Neuron (in vitro differentiated cells): ENCODE data around the gene TP73.
A peak's percentile ranks its signal among the peaks of the same experiment; 100 is the strongest.
"Not testable (repeated sequence)": the region's sequence is repeated elsewhere in the genome, so short reads cannot be mapped to it uniquely, and the experiment has no call there.

Experiments
- H2AFZ ChIP-seq: one replicate; pipeline ENCODE4 v1.6.1; 2013; ENCODE audit warnings: low read depth, mild to moderate bottlenecking, inconsistent platforms, low read length, moderate library complexity
- H3K27me3 ChIP-seq: one replicate; pipeline ENCODE4 v1.6.1; 2013; ENCODE audit warnings: low read length; ENCODE audit not compliant: insufficient read depth
- H3K36me3 ChIP-seq: one replicate; pipeline ENCODE4 v1.6.1; 2013; ENCODE audit warnings: low read length; ENCODE audit not compliant: insufficient read depth
- H3K4me1 ChIP-seq: one replicate; pipeline ENCODE4 v1.6.1; 2013; ENCODE audit warnings: low read length; ENCODE audit not compliant: insufficient read depth
- H3K4me3 ChIP-seq: 2 replicates; pipeline ENCODE4 v1.5.1; 2013; ENCODE audit warnings: mild to moderate bottlenecking, low read length, moderate library complexity
- H3K9me3 ChIP-seq: one replicate; pipeline ENCODE4 v1.6.1; 2013; ENCODE audit warnings: low read length

The TP73 gene

DNA sequence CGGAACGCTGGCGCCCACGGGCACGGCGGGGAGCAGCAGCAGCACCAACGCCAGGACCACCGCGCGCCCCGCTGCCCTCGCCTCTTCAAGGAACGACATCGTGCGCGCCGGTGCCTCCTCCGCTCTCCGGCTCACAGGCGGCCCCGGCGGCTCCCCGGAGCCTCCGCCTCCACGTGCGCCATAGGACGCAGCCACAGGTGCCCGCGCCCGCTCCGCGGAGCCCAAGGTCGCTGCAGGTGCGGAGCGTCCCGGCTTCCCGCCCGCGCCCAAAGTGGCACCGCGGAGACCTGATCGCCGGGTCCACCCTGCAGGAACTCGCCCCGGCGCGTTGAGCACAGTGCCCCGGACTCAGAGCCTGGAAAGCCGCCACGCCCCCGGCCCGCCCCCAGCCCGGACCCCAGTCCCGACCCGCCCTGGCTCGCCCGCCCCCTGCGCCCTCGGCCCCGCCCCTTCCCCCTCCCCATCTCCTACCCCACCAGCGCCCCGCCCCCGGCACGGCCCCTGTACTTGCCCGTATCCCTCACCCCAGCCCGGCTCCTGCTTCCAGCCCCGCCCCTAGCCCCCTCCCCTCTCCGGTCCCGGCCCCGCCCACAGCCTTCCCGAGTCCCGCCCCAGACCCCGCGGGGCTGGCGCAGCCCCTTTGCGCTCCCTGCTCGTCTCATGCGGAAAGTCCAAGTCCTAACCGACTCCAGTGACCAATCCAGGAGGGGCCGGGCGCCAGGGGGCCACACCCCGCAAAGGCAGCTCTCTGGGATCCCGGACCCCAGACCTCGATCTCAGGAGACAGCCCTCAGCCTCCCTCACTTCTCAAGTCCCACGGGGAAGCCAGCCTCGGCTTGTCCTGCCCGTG is 40.9 kb upstream of the TP73 start, which contains the start of gene MEGF6:
TSS of gene MEGF6 (minus strand) at position 339 of the 850 bp plus-strand sequence. CDS start at position 99, 240 bp downstream.
- Histone ChIP-seq H2AFZ (no peak within 1 kb of the TSS), H3K9me3 (no peaks in the 10 kb centered on the region), H3K36me3 (no peaks in the 10 kb centered on the region), H3K27me3 (peaks cover 9% of the 10 kb centered on the region), H3K4me3 (peak within 1 kb of the TSS; percentile 57), H3K4me1 (peaks cover 43% of the 10 kb centered on the region)

DNA sequence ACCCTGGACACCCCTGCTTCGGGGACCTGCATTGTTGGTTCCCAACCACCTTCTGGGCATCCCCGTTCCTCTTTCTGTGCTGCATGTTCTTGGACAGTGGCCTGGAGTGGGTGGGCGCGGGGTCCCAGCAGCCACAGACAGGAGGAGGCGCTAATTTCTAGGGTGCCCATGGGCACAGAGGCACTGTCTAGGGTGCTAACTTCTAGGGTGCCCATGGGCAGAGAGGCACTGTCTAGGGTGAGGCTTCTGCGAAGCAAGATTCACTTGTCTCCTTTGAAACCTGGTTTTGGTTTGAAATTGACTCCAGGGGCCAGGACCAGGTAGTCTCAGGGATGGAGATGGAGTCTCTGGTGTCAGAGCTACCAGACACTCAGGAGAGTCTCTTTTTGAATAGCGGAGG is 40.2 kb upstream of the TP73 start:
- Histone ChIP-seq H2AFZ (no peak overlapping the region), H3K9me3 (no peaks in the 10 kb centered on the region), H3K27me3 (peaks cover 9% of the 10 kb centered on the region), H3K36me3 (no peaks in the 10 kb centered on the region), H3K4me1 (peaks cover 43% of the 10 kb centered on the region), H3K4me3 (no peak overlapping the region)

DNA sequence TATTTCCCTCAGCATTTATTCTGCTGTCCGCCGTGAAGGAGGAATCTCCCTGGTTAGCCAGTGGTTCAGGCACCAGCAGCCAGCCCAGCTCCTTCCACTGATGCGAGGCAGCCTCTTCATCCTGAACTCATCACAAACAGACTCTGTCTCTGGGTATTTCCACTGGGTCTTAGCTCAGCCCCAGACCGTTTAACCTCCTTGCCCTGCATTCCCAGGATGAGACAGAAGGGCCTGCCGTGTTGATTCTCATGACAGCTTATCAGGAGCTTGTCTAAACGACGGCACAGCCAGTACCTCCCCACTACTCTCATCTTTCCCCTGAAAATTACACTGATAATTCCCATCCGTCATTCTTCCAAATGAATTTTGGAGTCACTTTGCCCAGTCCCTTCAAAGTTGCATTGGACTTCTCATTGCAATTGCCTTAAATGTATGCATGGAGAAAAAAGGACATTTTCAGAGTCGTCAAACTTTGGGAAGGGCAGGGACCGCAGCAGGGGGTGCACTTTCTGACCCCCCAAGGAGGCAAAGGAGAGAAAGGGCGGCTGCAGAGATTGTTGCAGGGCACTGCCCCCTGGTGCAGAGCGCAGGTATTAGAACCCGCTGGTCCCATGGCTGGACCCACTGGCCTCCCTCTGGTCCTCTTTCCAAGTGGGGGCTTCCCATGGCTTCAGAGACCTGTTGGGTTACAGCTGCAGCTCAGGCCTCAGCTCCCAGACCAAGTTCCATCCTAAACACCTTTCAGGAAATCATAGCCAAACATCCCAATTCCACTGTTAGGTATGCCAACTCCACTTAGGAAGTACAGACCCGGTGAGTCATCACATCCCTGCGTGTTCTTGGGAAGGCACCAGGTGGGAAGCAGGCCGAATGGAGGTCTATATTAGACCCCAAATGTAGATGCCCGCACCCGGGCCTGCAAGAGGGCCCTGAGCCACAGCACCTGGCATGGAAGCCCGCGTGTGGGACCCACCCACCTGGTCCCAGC is 37.3 kb upstream of the TP73 start:
- H3K9me3 ChIP-seq, result no peaks in the 10 kb centered on the region
- no peak overlapping the region for H2AFZ ChIP-seq
- H3K4me3 ChIP-seq, result no peak overlapping the region
- peaks cover 33% of the 10 kb centered on the region for H3K4me1 ChIP-seq
- H3K27me3 ChIP-seq, result peaks cover 9% of the 10 kb centered on the region
- no peaks in the 10 kb centered on the region for H3K36me3 ChIP-seq

DNA sequence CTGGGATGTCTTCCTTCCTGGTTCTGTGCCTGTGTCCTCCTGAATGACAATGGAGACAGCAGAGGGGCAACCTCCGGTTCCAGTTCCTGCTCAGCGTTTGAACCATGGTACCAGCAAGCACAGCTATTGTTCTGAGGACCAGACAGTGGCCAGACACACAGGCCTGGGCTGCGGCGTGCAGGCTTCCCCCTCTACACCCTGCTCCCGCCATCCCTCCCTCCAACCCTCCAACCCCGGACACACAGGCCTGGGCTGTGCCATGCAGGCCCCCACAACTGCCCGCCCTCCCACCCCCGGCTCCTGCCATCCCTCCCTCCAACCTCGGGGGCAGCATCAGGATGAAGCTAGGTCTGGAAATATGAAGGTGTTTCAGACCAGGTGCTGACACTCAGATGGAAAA is 35.5 kb upstream of the TP73 start:
- Histone ChIP-seq H3K9me3 (no peaks in the 10 kb centered on the region), H3K27me3 (peaks cover 9% of the 10 kb centered on the region)

DNA sequence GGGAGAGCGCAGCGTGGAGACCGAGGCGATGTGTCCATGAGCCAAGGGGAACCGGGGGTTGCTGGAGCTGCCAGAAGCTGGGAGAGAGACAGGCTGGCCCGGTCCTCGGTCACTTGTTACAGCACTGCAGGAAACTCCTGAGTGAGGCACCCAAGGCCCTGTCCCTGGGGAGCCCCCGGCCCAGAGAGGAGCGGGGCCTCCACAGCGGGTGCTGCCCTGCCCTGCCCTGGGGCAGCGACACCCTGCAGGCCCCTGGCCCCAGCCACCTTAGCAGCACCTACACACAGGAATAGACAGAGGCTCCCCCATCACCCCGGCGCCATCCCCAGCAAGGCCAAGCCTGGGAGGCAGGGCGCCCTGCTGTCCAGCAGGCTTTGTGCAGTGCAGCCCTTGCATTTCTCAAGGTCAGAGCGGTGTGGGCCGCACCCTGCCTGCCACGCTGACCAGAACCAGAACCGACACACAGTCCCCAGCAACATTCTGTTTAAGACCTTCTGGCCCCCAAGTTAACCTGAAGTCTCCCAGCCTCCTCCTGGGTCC is 34.4 kb upstream of the TP73 start:
- Histone ChIP-seq H3K27me3 (peaks cover 3% of the 10 kb centered on the region), H3K36me3 (no peaks in the 10 kb centered on the region), H3K4me3 (no peak overlapping the region), H2AFZ (no peak overlapping the region), H3K4me1 (peaks cover 27% of the 10 kb centered on the region), H3K9me3 (no peaks in the 10 kb centered on the region)

More for the DNA sequence above, 35.5 kb upstream of the TP73 start:
- Histone ChIP-seq H3K4me1 (peaks cover 29% of the 10 kb centered on the region), H2AFZ (no peak overlapping the region), H3K4me3 (no peak overlapping the region), H3K36me3 (no peaks in the 10 kb centered on the region)

DNA sequence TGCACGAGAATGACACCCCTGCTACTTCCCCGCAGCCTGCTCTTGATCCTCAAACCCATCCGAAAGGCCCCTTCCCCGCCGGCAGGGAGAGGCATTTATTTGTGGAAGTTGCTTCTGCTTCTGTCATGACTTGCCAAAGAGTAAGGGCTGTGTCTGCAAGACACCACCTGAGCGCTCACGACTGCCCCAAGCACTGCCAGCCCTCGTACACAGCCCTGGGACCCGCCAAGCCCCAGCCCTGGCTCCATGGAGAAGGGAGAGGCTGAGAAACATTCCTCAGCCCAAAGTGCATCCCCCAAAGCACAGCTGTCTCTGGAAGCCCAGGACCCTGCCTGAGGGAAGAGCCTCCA is 33.8 kb upstream of the TP73 start:
- H3K9me3 ChIP-seq, result no peaks in the 10 kb centered on the region
- H3K36me3 ChIP-seq, result no peaks in the 10 kb centered on the region
- H3K27me3 ChIP-seq, result no peaks in the 10 kb centered on the region
- H3K4me3 ChIP-seq, result no peak overlapping the region
- no peak overlapping the region for H2AFZ ChIP-seq
- H3K4me1 ChIP-seq, result peaks cover 27% of the 10 kb centered on the region

DNA sequence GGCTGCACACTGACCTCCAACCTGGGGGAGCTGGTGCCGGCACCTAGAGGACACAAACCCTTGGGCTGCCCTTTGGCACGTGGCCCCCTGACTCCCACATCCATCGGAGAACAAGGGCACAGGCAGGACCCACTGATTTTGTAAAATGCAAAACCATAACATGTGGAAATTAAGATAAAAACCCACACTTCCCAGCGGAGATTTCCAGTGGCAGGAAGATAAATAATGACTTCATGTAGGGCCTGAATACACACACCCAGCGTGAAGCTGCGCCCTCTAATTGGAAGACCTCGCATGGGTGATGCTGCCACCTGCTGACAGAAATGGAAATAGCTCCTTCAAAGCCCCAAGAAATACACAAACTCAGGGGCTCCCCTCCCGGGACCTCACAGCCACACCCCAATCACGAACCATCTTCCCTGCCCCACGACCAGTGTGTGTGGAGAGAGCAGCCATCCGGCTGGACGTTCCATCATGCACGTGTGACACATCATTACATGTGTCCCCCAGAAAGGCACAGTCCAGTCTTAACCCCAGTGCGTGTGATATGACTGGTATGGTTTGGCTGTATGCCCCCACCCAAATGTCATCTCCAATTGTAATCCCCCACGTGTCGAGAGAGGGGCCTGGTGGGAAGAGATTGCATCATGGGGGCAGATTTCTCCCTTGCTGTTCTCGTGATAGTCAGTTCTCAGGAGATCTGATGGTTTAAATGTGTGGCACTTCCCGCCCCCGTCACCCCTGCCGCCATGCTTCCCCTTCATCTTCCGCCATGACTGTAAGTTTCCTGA is 33.2 kb upstream of the TP73 start:
- Histone ChIP-seq H2AFZ (no peak overlapping the region), H3K4me1 (peaks cover 26% of the 10 kb centered on the region), H3K4me3 (no peak overlapping the region), H3K27me3 (no peaks in the 10 kb centered on the region), H3K36me3 (no peaks in the 10 kb centered on the region), H3K9me3 (no peaks in the 10 kb centered on the region)

DNA sequence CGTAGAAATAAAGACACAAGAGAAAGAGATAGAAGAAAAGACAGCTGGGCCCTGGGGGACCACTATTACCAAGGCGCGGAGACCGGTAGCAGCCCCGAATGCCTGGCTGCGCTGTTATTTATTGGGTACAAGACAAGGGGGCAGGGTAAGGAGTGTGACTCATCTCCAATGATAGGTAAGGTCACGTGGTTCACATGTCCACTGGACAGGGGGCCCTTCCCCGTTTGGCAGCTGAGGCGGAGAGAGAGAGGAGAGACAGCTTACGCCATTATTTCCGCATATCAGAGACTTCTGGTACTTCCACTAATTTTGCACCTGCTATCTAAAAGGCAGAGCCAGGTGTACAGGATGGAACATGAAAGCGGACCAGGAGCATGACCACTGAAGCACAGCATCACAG is 31.6 kb upstream of the TP73 start:
- H3K27me3 ChIP-seq, result no peaks in the 10 kb centered on the region
- no peaks in the 10 kb centered on the region for H3K9me3 ChIP-seq
- peaks cover 19% of the 10 kb centered on the region for H3K4me1 ChIP-seq
- no peaks in the 10 kb centered on the region for H3K36me3 ChIP-seq
- H3K4me3 ChIP-seq, result no peak overlapping the region
- no peak overlapping the region for H2AFZ ChIP-seq

DNA sequence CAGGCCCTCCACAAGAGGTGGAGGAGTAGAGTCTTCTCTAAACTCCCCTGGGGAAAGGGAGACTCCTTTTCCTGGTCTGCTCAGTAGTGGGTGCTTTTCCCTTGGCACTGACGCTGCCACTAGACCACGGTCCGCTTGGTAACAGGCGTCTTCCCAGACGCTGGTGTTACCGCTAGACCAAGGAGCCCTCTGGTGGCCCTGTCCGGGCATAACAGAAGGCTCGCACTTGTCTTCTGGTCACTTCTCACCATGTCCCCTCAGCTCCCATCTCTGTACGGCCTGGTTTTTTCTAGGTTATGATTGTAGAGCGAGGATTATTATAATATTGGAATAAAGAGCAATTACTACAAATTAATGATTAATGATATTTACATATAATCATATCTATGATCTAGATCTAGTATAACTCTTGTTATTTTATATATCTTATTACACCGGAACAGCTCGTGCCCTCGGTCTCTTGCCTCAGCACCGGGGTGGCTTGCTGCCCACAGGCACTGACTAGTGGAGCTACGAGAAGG is 31.1 kb upstream of the TP73 start:
- H3K9me3 ChIP-seq, H3K27me3 ChIP-seq, H3K36me3 ChIP-seq, H3K4me3 ChIP-seq, H2AFZ ChIP-seq: not testable (repeated sequence)
- H3K4me1 ChIP-seq, result peaks cover 24% of the 10 kb centered on the region

DNA sequence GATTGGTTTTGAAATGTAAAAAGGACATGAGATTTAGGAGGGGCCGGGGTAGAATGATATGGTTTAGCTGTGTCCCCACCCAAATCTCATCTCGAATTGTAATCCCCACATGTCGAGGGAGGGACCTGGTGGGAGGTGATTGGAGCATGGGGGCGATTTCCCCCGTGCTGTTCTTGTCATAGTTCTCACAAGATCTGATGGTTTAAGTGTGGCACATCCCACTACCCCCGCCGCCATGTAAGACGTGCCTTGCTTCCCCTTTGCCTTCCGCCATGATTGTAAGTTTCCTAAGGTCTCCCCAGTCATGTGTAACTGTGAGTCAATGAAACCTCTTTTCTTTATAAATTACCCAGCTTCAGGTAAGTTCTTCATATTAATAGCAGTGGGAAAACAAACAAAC is 30.2 kb upstream of the TP73 start:
- H2AFZ ChIP-seq, H3K9me3 ChIP-seq, H3K27me3 ChIP-seq, H3K36me3 ChIP-seq, H3K4me3 ChIP-seq: not testable (repeated sequence)
- peaks cover 24% of the 10 kb centered on the region for H3K4me1 ChIP-seq

DNA sequence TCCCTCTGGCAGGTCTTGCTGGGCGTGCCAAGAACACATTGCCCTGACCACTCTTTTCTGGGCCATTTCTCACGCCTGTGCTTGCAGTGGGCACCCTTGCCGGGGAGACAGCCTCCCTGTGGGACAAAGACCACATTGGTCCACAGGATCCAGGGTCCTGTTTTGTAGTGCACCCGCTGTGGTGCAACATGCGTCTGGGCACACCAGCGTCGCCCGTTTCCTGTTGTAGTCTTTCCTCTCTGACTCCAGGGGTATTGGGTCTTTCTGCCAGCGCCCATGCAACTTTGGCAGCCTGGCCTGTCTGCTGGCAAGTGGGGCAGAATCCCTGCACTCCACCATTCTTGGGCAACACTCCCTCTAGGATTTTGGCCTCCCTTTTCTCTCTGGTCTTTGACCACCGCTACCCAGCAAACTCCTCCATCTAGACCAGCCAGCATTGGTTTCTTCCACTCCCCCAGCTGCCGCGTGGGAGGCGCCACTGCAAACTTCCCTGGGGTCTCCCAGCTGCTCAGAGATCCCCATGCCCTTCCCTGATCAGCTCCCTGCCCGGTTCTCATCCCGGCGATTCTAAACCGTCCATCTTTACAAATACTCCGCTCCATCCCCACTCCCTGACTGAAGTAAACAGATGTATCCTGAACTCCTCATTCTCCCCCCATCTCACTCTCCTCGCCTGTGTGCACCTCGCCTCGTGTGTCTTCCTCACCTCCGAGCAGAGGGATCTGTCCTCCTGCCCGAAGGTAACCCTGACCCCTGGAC is 28.7 kb upstream of the TP73 start:
- Histone ChIP-seq H3K27me3 (no peaks in the 10 kb centered on the region), H3K9me3 (no peaks in the 10 kb centered on the region), H3K4me3 (peak overlapping the region; percentile 87), H2AFZ (peak overlapping the region; percentile 86), H3K36me3 (peaks cover 13% of the 10 kb centered on the region), H3K4me1 (peaks cover 20% of the 10 kb centered on the region)
